ENCODE results near the gene NKTR.

Gene NKTR

DNA sequence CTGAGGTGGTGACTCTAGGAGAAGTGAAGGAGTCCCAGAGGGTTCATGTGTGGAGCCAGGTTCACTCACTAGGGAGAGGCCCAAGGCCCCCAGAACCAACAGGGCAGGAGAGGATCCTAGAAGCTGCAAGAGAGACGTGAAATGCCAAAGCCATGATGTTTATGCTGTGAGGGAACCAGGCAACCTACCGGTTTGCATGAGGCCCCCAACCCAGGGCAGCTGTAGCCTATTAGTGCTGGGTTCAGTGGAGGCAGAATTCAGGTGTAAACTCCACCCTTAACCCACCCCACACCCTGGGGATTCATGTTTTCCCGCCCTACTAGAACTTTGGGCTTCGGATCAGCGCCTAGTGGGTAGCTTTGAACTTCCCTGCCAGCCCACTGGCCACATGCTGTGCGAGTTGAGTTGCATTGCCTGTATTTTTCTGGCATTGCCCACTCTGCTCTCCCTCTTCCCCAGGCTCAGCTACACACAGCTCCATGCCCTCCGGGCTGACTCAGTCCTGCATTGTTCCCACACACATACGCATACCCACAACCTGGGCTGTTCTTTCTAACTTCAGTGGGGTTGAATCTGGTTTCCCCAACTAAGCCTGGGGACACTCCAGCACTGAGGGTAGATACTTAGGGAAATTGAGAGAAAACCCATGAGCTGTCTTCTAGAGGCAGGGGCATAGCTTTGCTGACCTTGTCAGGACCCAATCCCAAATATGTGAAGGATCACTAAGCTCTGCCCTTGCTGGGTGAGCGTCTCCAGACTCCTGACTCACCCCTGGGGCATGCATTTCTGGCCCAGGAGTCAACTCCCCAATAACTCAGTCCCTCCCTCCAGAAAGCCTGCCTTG, 51.0 kb downstream of the NKTR start:
- DNase-seq = no peak

DNA sequence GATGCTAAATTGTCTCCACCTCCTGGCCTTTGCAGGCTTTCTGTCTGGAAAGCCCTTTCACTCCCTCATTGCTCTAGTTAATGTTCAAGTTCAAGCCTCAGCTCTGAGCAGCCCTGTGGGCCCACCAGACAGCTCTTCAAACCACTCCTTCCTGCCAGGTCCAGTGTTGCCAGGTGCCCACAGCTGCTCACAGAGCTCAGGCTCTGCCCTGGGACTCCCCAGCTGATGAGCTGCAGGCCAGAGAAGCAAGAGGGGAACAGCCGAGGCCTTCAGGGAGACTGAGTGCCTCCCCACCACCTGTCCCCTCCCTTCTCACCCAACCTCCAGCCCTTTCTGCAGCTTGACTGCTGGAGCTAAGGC, 51.7 kb downstream of the NKTR start:
- no peak for DNase-seq

- peak; percentile 78 to 87 (median 86) for DNase-seq
Measured at GRCh38 chr3:42652611-42653302, 52.3 kb downstream of the NKTR start.

GRCh38 chr3:42653303-42653559, 52.7 kb downstream of the NKTR start:
- DNase-seq = no peak

DNA sequence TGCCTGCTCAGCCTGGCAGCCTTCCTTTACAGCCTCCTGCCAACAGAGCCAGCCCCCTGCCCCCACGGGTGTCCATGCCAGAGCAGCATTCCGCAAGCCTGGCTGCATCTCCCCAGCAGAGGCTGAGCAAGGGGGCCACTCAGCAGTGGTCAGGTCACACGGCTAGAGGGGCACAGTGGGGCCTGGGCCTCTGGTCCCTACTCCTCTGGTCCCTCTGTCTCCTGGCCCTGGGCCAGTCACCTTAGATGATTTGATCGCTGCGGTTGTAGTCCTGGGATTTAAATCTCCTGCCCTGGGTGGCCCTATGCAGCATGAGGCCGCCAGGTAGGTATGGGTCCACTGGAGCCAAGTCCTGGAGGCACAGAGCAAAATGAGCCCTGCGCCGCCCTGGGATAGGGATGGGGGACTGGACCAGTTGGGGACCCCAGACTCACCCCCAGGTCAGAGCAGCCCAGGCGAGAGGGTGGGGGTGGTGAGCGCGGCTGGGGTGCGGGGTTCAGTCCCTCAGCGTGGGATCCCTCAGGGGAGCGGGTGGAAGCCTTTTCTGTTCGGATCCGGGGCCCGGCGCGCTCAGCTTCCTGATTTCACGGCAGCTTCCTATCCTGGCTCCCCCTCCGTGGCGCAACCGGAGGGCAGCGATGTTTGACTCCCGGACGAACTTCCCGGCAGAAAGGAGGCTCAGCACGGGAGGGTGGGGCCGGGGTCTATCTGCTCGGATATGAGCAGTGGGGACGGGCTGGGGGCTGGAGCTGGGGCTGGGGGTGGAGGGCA, 53.3 kb downstream of the NKTR start, which contains the start of gene ZBTB47:
ZBTB47 (plus strand) TSS at position 138 of the 771 bp plus-strand sequence. CDS start 4,659 bp downstream, outside the sequence.
- peak; percentile 77 to 92 (median 84) for DNase-seq

DNA sequence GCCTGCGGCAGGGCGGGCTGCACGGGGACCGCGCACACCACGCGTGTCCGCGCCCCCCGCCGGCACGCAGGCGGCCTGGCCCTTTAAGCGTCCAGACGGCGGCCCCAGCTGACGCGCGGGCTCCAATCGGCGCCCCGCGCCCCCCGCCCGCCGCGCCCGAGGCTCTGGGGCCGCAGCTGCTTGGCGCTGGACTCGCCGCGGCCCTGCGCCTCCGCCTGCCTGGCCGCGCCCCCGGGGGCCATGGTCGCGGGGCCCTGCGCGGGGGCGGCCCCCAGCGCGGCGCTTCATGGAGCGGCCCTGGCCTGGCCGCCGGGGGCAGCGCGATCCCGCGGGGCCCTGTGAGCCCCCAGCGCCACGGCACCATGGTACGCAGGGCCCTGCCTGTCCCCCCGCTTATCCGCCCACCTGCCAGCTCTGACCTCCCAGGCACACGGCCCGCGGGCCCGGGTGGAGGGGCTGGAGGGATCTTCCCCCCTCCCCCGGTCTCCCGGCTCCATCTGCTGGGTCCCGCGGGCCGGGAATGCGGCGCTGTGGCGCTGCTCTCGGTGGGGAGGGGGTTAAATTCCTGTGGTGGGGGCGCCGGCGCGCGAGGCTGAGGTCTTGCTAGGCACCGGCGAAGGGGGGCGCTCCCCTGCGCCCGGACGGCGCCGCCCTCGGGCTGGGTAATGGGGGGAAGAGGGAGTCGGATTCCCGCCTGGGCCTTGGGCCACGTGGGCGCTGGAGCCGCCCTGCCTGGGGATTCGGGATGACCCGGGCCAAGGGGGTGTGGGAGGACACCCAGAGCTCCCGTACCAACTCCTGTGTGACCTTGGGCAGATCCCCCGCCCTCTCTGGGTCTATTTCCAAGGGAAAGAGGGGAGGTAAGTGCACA, 54.1 kb downstream of the NKTR start:
- DNase-seq = peak; percentile 40 to 82 (median 66)

DNA sequence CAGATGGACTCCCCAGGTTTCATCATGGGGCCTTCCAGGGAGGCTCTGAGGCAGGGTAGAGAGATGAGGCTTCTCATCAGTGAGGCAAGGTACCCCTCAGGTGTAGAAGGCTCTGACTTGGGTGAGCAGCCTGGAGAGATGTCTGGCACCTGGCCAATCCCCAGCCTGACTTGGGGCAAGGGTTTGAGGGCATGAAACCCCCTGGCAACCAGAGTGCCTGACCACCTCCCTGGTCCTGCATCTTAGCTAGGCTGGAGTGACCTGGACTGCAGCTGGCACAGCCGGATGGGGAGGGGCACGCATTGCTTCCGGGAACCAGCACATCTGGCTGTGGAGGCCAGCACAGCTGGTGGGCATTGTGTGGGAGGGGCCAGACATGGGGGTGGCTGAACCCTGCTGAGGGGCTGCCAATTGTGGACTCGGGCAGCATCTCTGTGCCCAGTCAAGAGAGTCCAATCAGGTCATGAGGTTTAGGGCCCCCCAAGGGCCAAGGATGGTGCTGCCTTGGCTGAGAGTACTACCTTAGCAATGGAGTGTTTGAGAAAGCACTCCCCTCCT, 54.9 kb downstream of the NKTR start:
- no peak for DNase-seq

- DNase-seq = no peak
Measured at GRCh38 chr3:42655980-42656679, 55.6 kb downstream of the NKTR start.

- no peak for DNase-seq
Measured at GRCh38 chr3:42656680-42657610, 56.5 kb downstream of the NKTR start.

GRCh38 chr3:42657675-42658074, 57.2 kb downstream of the NKTR start:
- DNase-seq = no peak

- no peak for DNase-seq
Measured at GRCh38 chr3:42658091-42658770, 57.7 kb downstream of the NKTR start.

- no peak for DNase-seq
Measured at GRCh38 chr3:42658771-42659390, 58.4 kb downstream of the NKTR start.

GRCh38 chr3:42659451-42660130, 59.1 kb downstream of the NKTR start:
- DNase-seq = no peak

- DNase-seq = no peak
Measured at GRCh38 chr3:42660131-42660715, 59.7 kb downstream of the NKTR start.

DNA sequence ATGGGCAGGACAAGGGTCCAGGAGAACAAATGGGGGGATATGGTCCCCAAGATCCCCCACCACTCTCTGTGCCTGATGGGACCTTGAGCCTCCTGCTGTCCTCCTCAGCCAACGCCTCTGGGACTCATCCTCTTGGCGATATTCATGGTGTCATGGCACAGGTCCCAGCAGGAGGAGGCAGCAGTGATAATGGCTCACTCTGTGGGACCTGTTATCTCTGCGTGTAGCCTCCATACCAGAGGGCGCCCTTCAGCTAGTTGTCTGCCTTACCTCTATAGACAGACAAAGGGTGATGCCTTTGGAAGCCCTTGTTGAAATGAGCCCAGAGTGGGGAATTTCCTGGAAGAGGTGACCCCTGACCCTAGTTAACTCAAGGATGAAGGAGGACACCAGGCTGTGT, 60.4 kb downstream of the NKTR start:
- peak in 2 of 4 experiments; percentile 22 to 34 for DNase-seq

DNA sequence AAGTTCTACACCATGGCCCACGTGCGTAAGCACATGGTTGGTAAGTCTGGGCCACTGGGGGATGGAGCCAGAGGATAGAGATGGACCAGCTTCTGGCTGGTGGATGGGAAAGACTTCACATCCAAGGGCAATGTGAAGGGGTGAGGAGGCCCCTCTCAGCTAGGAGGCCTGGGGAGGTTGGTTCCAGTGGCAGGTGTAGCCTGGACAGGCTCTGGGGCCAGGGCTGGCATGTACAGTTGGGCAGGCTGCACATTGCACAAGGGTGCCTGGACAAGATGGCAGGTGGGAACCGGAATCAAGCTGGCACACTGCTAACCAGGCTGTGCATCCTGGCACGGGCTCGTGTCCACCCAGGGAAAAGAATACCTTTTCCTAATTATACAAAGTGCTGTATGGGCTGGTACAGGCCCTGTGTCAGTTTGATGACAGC, 61.1 kb downstream of the NKTR start:
- DNase-seq = no peak

DNA sequence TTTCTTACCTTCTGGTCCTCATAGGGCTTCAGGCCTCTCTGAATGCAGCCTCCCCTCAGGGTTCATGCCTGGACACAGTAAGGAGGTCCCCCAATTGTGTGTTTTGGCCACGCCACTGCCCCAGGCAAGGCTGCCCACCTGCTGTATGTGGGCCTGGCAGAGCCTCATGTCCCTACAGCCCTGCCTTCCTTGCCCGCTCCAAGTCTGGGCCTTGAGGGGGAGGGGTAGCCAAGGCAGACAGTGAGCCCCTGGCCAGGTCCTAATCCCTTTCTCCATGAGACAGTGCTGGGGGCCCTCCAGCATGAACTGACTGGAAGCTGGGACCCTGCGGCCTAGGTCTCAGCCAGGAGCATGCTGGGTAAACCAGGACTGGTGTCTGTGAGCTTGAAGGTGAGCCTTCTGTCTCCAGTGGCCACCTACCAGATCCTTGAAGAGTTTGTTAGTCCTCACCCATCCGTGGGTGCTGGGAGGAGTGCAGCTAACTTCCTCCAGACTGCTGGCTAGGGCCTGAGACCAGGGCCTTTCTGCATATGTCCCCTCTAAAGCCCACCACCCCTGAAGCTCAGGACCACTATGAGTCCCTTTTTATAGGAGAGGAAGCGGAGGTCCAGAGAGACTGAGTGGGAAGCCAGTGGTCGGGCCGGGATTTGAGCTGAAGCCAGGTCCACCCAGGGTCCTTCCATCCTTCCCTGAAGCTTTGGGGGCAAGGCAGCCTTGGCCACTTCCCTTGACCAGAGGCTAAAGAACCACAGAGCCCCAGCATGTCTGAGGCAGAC, 61.7 kb downstream of the NKTR start:
- DNase-seq = no peak

Measured in suppressor macrophage (primary cell).